GM12892 (cell line): ENCODE measurements around the gene TGM3.

Experiments
- DNase-seq: peaks from one replicate; pipeline ENCODE4 v3.0.0; 2011; ENCODE audit not compliant: insufficient read length
- FAIRE-seq: peaks from 2 replicates; lab custom pipeline; 2011; peaks lifted over from hg19 to GRCh38; lab: Jason Lieb, UNC
- POLR2A ChIP-seq: IDR thresholded peaks from 2 replicates; pipeline ENCODE4 v1.6.1; 2011; ENCODE audit warnings: low read depth, low read length, control low read depth
- POLR2AphosphoS5 ChIP-seq: IDR thresholded peaks from 2 replicates; pipeline ENCODE4 v1.6.1; 2011; ENCODE audit warnings: low read depth, low read length, control low read depth
- TAF1 ChIP-seq: IDR thresholded peaks from 2 replicates; pipeline ENCODE4 v1.6.1; 2011; ENCODE audit warnings: low read depth, mild to moderate bottlenecking, control low read depth, low read length, borderline replicate concordance

Gene TGM3

GRCh38 chr20:2379511-2380229 is 83.9 kb downstream of the TGM3 start:
- TF ChIP-seq POLR2AphosphoS5, result no peak
- TF ChIP-seq TAF1, result no peak
- TF ChIP-seq POLR2A, result no peak
- no peak for DNase-seq
- FAIRE-seq, result no peak

GRCh38 chr20:2380601-2381000 is 84.8 kb downstream of the TGM3 start, which contains the start of gene TGM6:
Gene TGM6, plus strand, starts transcription at chr20:2380901. Its CDS starts 68 bp downstream, at chr20:2380969.
- no peak for TF ChIP-seq POLR2AphosphoS5
- TF ChIP-seq TAF1, result no peak
- no peak for TF ChIP-seq POLR2A
- DNase-seq (no peak), FAIRE-seq (no peak)

GRCh38 chr20:2381303-2381702 is 85.5 kb downstream of the TGM3 start:
- TF ChIP-seq POLR2A (no peak), TAF1 (no peak), POLR2AphosphoS5 (no peak)
- DNase-seq (no peak), FAIRE-seq (no peak)

GRCh38 chr20:2382833-2383232 is 87.0 kb downstream of the TGM3 start:
- TF ChIP-seq POLR2A (no peak), TAF1 (no peak), POLR2AphosphoS5 (no peak)
- FAIRE-seq (no peak), DNase-seq (no peak)

- no peak for FAIRE-seq
- DNase-seq, result no peak
- TF ChIP-seq TAF1, result no peak
- TF ChIP-seq POLR2A, result no peak
- no peak for TF ChIP-seq POLR2AphosphoS5
Measured at GRCh38 chr20:2385026-2385425, 89.2 kb downstream of the TGM3 start.

- TF ChIP-seq POLR2AphosphoS5 (no peak), TAF1 (no peak), POLR2A (no peak)
- no peak for FAIRE-seq
- no peak for DNase-seq
Measured at GRCh38 chr20:2385496-2385895, 89.7 kb downstream of the TGM3 start.

- FAIRE-seq (no peak), DNase-seq (no peak)
- TF ChIP-seq POLR2AphosphoS5, result no peak
- no peak for TF ChIP-seq TAF1
- no peak for TF ChIP-seq POLR2A
Measured at GRCh38 chr20:2386516-2387179, 90.8 kb downstream of the TGM3 start.

- FAIRE-seq (peak; percentile 83), DNase-seq (peak; percentile 27)
- TF ChIP-seq TAF1 (no peak), POLR2A (no peak), POLR2AphosphoS5 (no peak)
Measured at GRCh38 chr20:2387180-2387577, 91.4 kb downstream of the TGM3 start.

- no peak for TF ChIP-seq POLR2A
- no peak for TF ChIP-seq TAF1
- TF ChIP-seq POLR2AphosphoS5, result no peak
- FAIRE-seq, result no peak
- no peak for DNase-seq
Measured at GRCh38 chr20:2387580-2387979, 91.8 kb downstream of the TGM3 start.
